Rectal smooth muscle tissue (tissue), 1 donor: ENCODE measurements around the gene PLA2G4F.

Experiments used
- H3K27ac ChIP-seq: one replicate; pipeline ENCODE4 v1.7.0; 2013; ENCODE audit warnings: low read depth, low read length, inconsistent platforms
- H3K27me3 ChIP-seq: one replicate; pipeline ENCODE4 v1.7.0; 2013; ENCODE audit warnings: low read length; ENCODE audit not compliant: control insufficient read depth, insufficient read depth
- H3K36me3 ChIP-seq: one replicate; pipeline ENCODE4 v1.7.0; 2013; ENCODE audit warnings: low read length; ENCODE audit not compliant: control insufficient read depth, insufficient read depth
- H3K4me1 ChIP-seq: one replicate; pipeline ENCODE4 v1.7.0; 2013; ENCODE audit warnings: low read length; ENCODE audit not compliant: control insufficient read depth, insufficient read depth
- H3K4me3 ChIP-seq: one replicate; pipeline ENCODE4 v1.7.0; 2013; ENCODE audit warnings: low read length
- H3K9ac ChIP-seq: one replicate; pipeline ENCODE4 v1.7.0; 2013; ENCODE audit warnings: low read length

Gene PLA2G4F

GRCh38 chr15:42111924-42112323 is 44.5 kb downstream of the PLA2G4F start:
- H3K27me3 ChIP-seq: no peaks in the 10 kb centered on the region
- no peaks in the 10 kb centered on the region for H3K36me3 ChIP-seq
- no peaks in the 10 kb centered on the region for H3K4me1 ChIP-seq
- H3K27ac ChIP-seq: no peak overlapping the region
- no peak overlapping the region for H3K4me3 ChIP-seq
- H3K9ac ChIP-seq: no peak overlapping the region

DNA sequence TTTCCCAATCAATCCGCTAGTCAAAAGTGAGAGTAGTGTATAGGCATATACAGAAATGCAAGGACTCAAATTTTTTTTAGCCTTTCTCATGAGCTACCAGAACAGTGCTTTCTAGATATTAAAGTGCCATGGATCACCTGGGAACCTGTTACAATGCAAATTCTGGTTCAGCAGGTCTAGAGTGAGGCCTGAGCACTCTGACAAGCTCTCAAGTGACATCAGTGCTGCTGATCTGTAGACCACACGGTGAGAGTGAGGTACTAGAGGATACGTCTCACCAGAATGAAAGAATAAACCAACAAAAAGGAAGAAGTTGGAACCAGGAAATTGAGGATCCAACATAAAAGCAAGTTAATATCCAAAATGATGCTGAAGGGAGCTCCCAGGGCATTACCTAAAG is 46.1 kb downstream of the PLA2G4F start:
- Histone ChIP-seq H3K4me1 (no peaks in the 10 kb centered on the region), H3K4me3 (no peak overlapping the region), H3K9ac (no peak overlapping the region), H3K27ac (no peak overlapping the region), H3K27me3 (no peaks in the 10 kb centered on the region), H3K36me3 (no peaks in the 10 kb centered on the region)

DNA sequence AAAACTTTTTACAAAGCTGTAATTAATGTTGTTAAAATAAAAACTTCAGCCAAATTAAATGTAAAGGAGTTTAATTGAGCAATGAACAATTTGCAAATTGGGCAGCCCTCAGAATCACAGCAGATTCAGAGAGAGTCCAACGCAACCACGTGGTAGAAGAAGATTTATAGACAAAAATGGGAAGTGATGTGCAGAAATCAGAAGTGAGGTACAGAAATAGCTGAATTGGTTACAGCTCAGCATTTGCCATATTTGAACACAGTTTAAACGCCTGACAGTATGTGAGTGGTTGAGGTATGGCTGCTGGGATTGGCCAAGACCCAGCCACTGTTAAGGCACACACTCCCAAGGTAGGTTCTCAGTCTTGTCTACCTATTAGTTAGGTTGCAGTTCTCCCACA is 47.6 kb downstream of the PLA2G4F start:
- Histone ChIP-seq H3K4me3 (no peak overlapping the region), H3K27ac (no peak overlapping the region), H3K27me3 (no peaks in the 10 kb centered on the region), H3K9ac (no peak overlapping the region), H3K4me1 (no peaks in the 10 kb centered on the region), H3K36me3 (no peaks in the 10 kb centered on the region)

- no peak overlapping the region for H3K9ac ChIP-seq
- H3K4me3 ChIP-seq: no peak overlapping the region
- no peaks in the 10 kb centered on the region for H3K36me3 ChIP-seq
- no peaks in the 10 kb centered on the region for H3K27me3 ChIP-seq
- H3K27ac ChIP-seq: no peak overlapping the region
- H3K4me1 ChIP-seq: no peaks in the 10 kb centered on the region
Measured at GRCh38 chr15:42108189-42108588, 48.2 kb downstream of the PLA2G4F start.

DNA sequence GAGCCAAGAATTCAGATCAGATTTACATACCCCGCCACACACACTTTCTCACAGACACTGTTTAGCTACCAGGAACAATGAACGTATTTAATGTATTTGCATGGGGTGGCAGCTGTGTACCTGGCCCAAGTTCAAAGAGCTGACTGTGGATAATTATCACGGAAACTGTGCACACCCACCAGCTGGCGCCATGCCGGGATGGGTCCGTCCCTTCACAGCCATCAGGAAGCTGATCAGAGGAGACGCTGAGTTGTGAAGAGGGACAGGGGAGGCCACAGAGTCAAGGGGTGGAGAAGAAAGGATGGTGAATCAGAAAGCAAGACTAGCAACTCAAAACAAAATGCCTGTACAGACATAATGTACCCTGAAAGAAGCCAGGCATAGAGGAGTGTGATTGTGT is 49.0 kb downstream of the PLA2G4F start:
- no peak overlapping the region for H3K4me3 ChIP-seq

DNA sequence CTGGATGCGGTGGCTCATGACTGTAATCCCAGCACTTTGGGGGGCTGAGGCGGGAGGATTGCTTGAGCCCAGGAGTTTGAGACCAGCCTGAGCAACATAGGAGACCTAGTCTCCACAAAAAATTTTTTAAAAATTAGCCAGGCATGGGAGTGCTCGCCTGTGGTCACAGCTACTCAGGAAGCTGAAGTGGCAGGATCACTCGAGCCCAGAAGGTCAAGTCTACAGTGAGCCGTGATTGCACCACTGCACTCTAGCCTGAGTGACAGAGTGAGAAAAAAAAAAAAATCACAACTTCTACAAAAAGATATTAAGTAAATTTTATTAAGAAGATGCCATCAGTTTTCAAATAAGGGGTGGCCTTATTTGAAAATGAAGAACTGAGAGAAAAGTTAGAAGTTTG is 50.1 kb downstream of the PLA2G4F start:
- Histone ChIP-seq H3K4me1 (no peaks in the 10 kb centered on the region), H3K27ac (no peak overlapping the region), H3K4me3 (no peak overlapping the region), H3K36me3 (no peaks in the 10 kb centered on the region), H3K9ac (no peak overlapping the region), H3K27me3 (no peaks in the 10 kb centered on the region)

More for the DNA sequence above, 49.0 kb downstream of the PLA2G4F start:
- H3K4me1 ChIP-seq: no peaks in the 10 kb centered on the region
- H3K9ac ChIP-seq: no peak overlapping the region
- H3K27me3 ChIP-seq: no peaks in the 10 kb centered on the region
- H3K36me3 ChIP-seq: no peaks in the 10 kb centered on the region
- no peak overlapping the region for H3K27ac ChIP-seq

- H3K9ac ChIP-seq: no peak overlapping the region
- H3K36me3 ChIP-seq: no peaks in the 10 kb centered on the region
Measured at GRCh38 chr15:42104095-42104891, 52.1 kb downstream of the PLA2G4F start.

DNA sequence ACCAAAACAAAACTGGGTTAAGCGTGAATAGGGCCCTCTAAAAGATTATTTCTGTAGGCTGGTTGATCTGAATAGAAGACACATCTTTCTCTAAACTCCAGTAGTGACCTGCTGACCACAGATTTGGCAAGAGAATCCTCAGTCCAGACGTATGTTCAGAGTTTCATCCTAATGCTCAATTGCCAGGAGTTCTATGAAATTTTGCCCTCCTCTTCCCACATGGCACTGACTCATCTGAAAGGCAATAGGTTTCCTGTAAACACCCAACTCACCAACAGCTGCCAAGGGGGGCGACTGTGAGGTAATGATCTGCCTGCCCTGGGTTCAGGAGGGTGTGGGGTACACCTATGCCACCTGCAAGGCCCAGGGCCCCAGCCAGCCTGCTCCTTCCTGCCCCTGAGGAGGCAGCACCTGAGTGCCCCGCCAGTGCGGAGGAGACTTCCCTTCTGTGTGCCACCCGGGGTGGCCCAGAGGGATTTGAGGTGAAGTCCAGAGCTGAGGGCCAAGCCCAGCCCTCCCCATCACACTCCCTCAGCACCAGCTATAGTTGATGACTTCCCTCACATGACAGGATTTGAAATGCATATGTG is 53.7 kb downstream of the PLA2G4F start:
- Histone ChIP-seq H3K27ac (no peak overlapping the region), H3K27me3 (no peaks in the 10 kb centered on the region), H3K4me1 (no peaks in the 10 kb centered on the region), H3K36me3 (no peaks in the 10 kb centered on the region), H3K4me3 (no peak overlapping the region), H3K9ac (no peak overlapping the region)

More at GRCh38 chr15:42104095-42104891, 52.1 kb downstream of the PLA2G4F start:
- Histone ChIP-seq H3K4me1 (no peaks in the 10 kb centered on the region), H3K27ac (no peak overlapping the region), H3K27me3 (no peaks in the 10 kb centered on the region), H3K4me3 (no peak overlapping the region)

- Histone ChIP-seq H3K36me3 (no peaks in the 10 kb centered on the region), H3K27ac (no peak overlapping the region), H3K4me1 (no peaks in the 10 kb centered on the region), H3K9ac (no peak overlapping the region), H3K4me3 (no peak overlapping the region), H3K27me3 (no peaks in the 10 kb centered on the region)
Measured at GRCh38 chr15:42101861-42102260, 54.6 kb downstream of the PLA2G4F start.

DNA sequence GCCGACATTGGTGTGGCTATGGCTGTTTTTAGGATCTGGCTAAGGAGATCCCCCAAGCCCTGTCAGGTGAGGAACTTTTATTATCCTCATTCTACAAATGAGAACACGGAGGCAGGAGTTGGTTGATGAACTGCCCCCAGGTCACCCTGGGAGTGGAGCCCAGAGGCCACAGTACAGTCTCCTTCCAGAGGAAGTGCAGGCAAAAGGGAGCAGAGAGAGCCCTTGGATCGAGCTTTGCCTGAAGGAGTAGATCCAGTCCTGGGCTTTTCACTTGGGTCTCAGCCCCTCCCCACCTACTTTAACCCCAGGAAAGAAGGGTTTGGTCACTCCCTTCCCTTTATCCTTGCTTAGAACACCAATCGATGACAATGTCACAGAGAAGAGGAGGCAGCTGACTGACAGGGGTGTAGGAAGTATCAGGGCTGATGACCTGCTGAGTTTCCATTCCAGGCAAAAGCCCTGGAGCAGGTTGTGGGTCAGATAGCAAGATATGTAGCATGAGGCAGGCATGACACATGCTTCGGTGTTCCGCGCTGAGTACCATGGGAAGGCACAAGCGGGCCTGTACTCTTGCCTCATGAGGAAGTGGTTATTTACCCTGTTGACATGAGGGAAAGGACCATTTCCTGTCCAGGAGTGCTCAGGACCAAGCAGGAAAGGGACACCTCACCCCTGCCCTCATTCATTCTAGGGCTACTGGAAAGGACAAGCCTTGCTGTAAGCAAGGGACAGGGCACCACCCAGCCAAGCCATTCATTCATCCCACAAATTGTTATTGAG is 56.2 kb downstream of the PLA2G4F start:
- no peaks in the 10 kb centered on the region for H3K36me3 ChIP-seq
- H3K4me1 ChIP-seq: no peaks in the 10 kb centered on the region
- H3K4me3 ChIP-seq: no peak overlapping the region
- H3K9ac ChIP-seq: no peak overlapping the region
- no peak overlapping the region for H3K27ac ChIP-seq
- no peaks in the 10 kb centered on the region for H3K27me3 ChIP-seq

DNA sequence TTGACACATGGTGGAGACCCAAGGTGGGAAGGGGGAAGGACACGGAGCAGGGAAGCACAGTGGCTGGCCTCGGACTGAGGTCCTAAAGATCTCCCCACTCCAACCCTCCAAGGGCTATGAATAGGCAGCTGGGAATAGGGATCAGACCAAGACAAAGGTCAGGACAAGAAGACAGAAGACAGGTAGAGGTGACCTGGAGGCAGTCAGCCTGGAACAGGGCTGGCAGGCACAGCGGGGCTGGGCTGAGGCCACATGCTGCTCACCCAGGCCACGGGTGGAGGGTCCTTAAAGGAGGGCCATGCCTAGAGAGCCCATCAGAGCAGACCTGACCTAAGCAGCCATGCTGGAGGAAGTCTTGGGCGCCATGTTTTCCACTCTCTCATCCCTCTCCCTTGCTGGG is 59.4 kb downstream of the PLA2G4F start:
- no peaks in the 10 kb centered on the region for H3K27me3 ChIP-seq
- H3K9ac ChIP-seq: no peak overlapping the region
- H3K27ac ChIP-seq: no peak overlapping the region
- no peaks in the 10 kb centered on the region for H3K4me1 ChIP-seq
- H3K4me3 ChIP-seq: no peak overlapping the region
- no peaks in the 10 kb centered on the region for H3K36me3 ChIP-seq

- H3K9ac ChIP-seq: no peak within 1 kb of the TSS
- no peak within 1 kb of the TSS for H3K27ac ChIP-seq
- H3K4me3 ChIP-seq: no peak within 1 kb of the TSS
- H3K4me1 ChIP-seq: no peaks in the 10 kb centered on the region
- H3K27me3 ChIP-seq: no peaks in the 10 kb centered on the region
- no peaks in the 10 kb centered on the region for H3K36me3 ChIP-seq
Measured at GRCh38 chr15:42094512-42094963, 61.9 kb downstream of the PLA2G4F start, which contains the start of gene PLA2G4D. Gene PLA2G4D (minus strand): TSS chr15:42094562. CDS start chr15:42094459, 103 bp downstream.
